Measurements from ENCODE around the gene SLC35F3. TPM values are rescaled to one million over a fixed set of nuclear protein-coding genes. Genes with fewer than 3 reads are reported as not detected.

The SLC35F3 gene
- total and polyA plus RNA-seq, 9 of the 15 experiments (the other 6 are each of a cell fraction or from before 2014, with no cell fraction given): 0.04 to 0.07 (median 0.04) TPM; not detected in 6

- ChIA-PET POLR2A (interaction anchor here (0.6 to 1.7 kb wide), 5 partner anchors 10 to 634 kb away, joined by 3 to 8 read pairs (median 3); no protein-coding TSS in a partner anchor), CTCF (ENCODE audit: low intra/inter-chr PET ratio) (interaction anchor here (0.7 kb wide), 1 partner anchor 59 kb away, joined by 3 read pairs; no protein-coding TSS in a partner anchor)
- DNase-seq (ENCODE audit: extremely low read depth in 1 of 4, low spot score in 3 of 4) (no peak), ATAC-seq (no peak), FAIRE-seq (no peak)
- no peaks in the 10 kb centered on the region for H3K4me1 ChIP-seq (replicated peaks in 1 of 2; ENCODE audit: control insufficient read depth in 2 of 2, insufficient read depth in 2 of 2, low read length in 2 of 2)
- TF ChIP-seq GATAD2A (IDR thresholded peaks at IDR 0.05): no peak
- TF ChIP-seq SMAD3 (CRISPR knock-in tag; conservative IDR thresholded peaks at IDR 0.05): no peak
- TF ChIP-seq, protein P1, sequence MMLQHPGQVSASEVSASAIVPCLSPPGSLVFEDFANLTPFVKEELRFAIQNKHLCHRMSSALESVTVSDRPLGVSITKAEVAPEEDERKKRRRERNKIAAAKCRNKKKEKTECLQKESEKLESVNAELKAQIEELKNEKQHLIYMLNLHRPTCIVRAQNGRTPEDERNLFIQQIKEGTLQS (IDR thresholded peaks at IDR 0.05): no peak
- TF ChIP-seq, protein P1 (CRISPR knock-in tag; conservative IDR thresholded peaks at IDR 0.05): no peak
- TF ChIP-seq, protein P2, sequence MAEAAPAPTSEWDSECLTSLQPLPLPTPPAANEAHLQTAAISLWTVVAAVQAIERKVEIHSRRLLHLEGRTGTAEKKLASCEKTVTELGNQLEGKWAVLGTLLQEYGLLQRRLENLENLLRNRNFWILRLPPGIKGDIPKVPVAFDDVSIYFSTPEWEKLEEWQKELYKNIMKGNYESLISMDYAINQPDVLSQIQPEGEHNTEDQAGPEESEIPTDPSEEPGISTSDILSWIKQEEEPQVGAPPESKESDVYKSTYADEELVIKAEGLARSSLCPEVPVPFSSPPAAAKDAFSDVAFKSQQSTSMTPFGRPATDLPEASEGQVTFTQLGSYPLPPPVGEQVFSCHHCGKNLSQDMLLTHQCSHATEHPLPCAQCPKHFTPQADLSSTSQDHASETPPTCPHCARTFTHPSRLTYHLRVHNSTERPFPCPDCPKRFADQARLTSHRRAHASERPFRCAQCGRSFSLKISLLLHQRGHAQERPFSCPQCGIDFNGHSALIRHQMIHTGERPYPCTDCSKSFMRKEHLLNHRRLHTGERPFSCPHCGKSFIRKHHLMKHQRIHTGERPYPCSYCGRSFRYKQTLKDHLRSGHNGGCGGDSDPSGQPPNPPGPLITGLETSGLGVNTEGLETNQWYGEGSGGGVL (CRISPR knock-in tag; IDR thresholded peaks at IDR 0.05): no peak
- no peak for TF ChIP-seq ZNF24 (IDR thresholded peaks at IDR 0.05)
- no peak for TF ChIP-seq BDP1 (IDR thresholded peaks at IDR 0.05; ENCODE audit: insufficient read depth, insufficient read length)
- no peak for TF ChIP-seq KDM5B (IDR thresholded peaks at IDR 0.05; ENCODE audit: insufficient replicate concordance, low read depth, low read length)
- no peak for TF ChIP-seq ZNF644 (tag; IDR thresholded peaks at IDR 0.05; ENCODE audit: low read depth)
- TF ChIP-seq PTTG1 (tag; IDR thresholded peaks at IDR 0.05; ENCODE audit: low read depth): no peak
- TF ChIP-seq LARP7 (IDR thresholded peaks at IDR 0.05): no peak
- no peak for TF ChIP-seq ZKSCAN1 (IDR thresholded peaks at IDR 0.05; ENCODE audit: low read depth, low read length)
- TF ChIP-seq, protein P3, sequence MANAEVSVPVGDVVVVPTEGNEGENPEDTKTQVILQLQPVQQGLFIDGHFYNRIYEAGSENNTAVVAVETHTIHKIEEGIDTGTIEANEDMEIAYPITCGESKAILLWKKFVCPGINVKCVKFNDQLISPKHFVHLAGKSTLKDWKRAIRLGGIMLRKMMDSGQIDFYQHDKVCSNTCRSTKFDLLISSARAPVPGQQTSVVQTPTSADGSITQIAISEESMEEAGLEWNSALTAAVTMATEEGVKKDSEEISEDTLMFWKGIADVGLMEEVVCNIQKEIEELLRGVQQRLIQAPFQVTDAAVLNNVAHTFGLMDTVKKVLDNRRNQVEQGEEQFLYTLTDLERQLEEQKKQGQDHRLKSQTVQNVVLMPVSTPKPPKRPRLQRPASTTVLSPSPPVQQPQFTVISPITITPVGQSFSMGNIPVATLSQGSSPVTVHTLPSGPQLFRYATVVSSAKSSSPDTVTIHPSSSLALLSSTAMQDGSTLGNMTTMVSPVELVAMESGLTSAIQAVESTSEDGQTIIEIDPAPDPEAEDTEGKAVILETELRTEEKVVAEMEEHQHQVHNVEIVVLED (CRISPR knock-in tag; IDR thresholded peaks at IDR 0.05): no peak
- no peak for TF ChIP-seq ESRRB (CRISPR knock-in tag; IDR thresholded peaks at IDR 0.05; ENCODE audit: borderline replicate concordance)
- TF ChIP-seq ETV6 (IDR thresholded peaks at IDR 0.05; ENCODE audit: borderline replicate concordance in 1 of 2, low read depth in 2 of 2, low read length in 1 of 2): no peak
- no peak for TF ChIP-seq ETV6 (CRISPR knock-in tag; IDR thresholded peaks at IDR 0.05; ENCODE audit: borderline replicate concordance)
- no peak overlapping the region for H2AFZ ChIP-seq (ENCODE audit: low read depth, low read length)
- no peak overlapping the region for H3K27ac ChIP-seq (ENCODE audit: extremely low read depth, low read depth, low read length)
- H3K9me3 ChIP-seq (replicated peaks; ENCODE audit: control insufficient read depth, insufficient read depth, low read depth, low read length): no peaks in the 10 kb centered on the region
- H3K4me3 ChIP-seq: no peak overlapping the region
- no peaks in the 10 kb centered on the region for H4K20me1 ChIP-seq (replicated peaks; ENCODE audit: control insufficient read depth, insufficient read depth, low read length)
- intact Hi-C loops (cut with micrococcal nuclease): no loop called here
- peaks cover 4 to 14% of the 10 kb centered on the region in 2 experiments; a peak in 3 of 5 replicates for H3K27me3 ChIP-seq (ENCODE audit: control insufficient read depth in 2 of 2, insufficient read depth in 2 of 2, low read length in 2 of 2)
- 9% methylated on average over 5 of the region's 5 CpGs for WGBS (ENCODE audit: insufficient coverage, low coverage, missing lambda C conversion rate)
- H3K36me3 ChIP-seq (ENCODE audit: control insufficient read depth, insufficient read depth, low read length): no peaks in the 10 kb centered on the region
- no peaks in the 10 kb centered on the region for H3K79me2 ChIP-seq (ENCODE audit: control insufficient read depth, insufficient read depth, low read length)
- BruUV-seq (replicated peaks): no TSS peak
- H3K9me1 ChIP-seq (ENCODE audit: control insufficient read depth, insufficient read depth, low read length): no peaks in the 10 kb centered on the region
- no peak overlapping the region for H3K4me2 ChIP-seq (ENCODE audit: insufficient read depth, low read length)
- no peak overlapping the region for H3K9ac ChIP-seq (ENCODE audit: insufficient read depth in 1 of 2, low read depth in 2 of 2, low read length in 2 of 2)
- in situ Hi-C loops (cut with MboI): no loop called here
Measured at GRCh38 chr1:234241941-234242490, 337.5 kb downstream of the SLC35F3 start.

All from K562 (cell line).